ENCODE measurements around the gene HSD17B11.
A peak's percentile ranks its signal among the peaks of the same experiment; 100 is the strongest.

The HSD17B11 gene

GRCh38 chr4:87375719-87376291, 15.2 kb downstream of the HSD17B11 start:
- TF ChIP-seq CTCF (IDR thresholded peaks at IDR 0.05; ENCODE audit: low read depth, low read length) = peak; percentile 59
- H3K27me3 ChIP-seq (ENCODE audit: insufficient read depth, low read depth, severe bottlenecking) = no peaks in the 10 kb centered on the region
- H3K27ac ChIP-seq = no peak overlapping the region
- no peak overlapping the region for H3K4me3 ChIP-seq (ENCODE audit: low read depth, low read length)
- no peaks in the 10 kb centered on the region for H3K36me3 ChIP-seq
- no peaks in the 10 kb centered on the region for H3K9me3 ChIP-seq (ENCODE audit: severe bottlenecking)
- no peak for DNase-seq

GRCh38 chr4:87370068-87370467, 20.9 kb downstream of the HSD17B11 start:
- TF ChIP-seq CTCF (IDR thresholded peaks at IDR 0.05; ENCODE audit: low read depth, low read length) = no peak
- DNase-seq = no peak
- no peaks in the 10 kb centered on the region for H3K36me3 ChIP-seq
- H3K27ac ChIP-seq = no peak overlapping the region
- H3K4me3 ChIP-seq (ENCODE audit: low read depth, low read length) = no peak overlapping the region
- H3K27me3 ChIP-seq (ENCODE audit: insufficient read depth, low read depth, severe bottlenecking) = no peaks in the 10 kb centered on the region
- H3K9me3 ChIP-seq (ENCODE audit: severe bottlenecking) = no peaks in the 10 kb centered on the region

- Histone ChIP-seq H3K4me3 (ENCODE audit: low read depth, low read length) (no peak overlapping the region), H3K27ac (no peak overlapping the region), H3K36me3 (no peaks in the 10 kb centered on the region), H3K27me3 (ENCODE audit: insufficient read depth, low read depth, severe bottlenecking) (no peaks in the 10 kb centered on the region), H3K9me3 (ENCODE audit: severe bottlenecking) (no peaks in the 10 kb centered on the region)
- TF ChIP-seq CTCF (IDR thresholded peaks at IDR 0.05; ENCODE audit: low read depth, low read length) = no peak
- no peak for DNase-seq
Measured at GRCh38 chr4:87366521-87367162, 24.3 kb downstream of the HSD17B11 start.

- no peak overlapping the region for H3K27ac ChIP-seq
- no peak for DNase-seq
- no peak overlapping the region for H3K4me3 ChIP-seq (ENCODE audit: low read depth, low read length)
- no peak for TF ChIP-seq CTCF (IDR thresholded peaks at IDR 0.05; ENCODE audit: low read depth, low read length)
- H3K36me3 ChIP-seq = no peaks in the 10 kb centered on the region
- H3K27me3 ChIP-seq (ENCODE audit: insufficient read depth, low read depth, severe bottlenecking) = no peaks in the 10 kb centered on the region
- no peaks in the 10 kb centered on the region for H3K9me3 ChIP-seq (ENCODE audit: severe bottlenecking)
Measured at GRCh38 chr4:87365348-87365747, 25.6 kb downstream of the HSD17B11 start.

GRCh38 chr4:87363552-87363951, 27.4 kb downstream of the HSD17B11 start:
- Histone ChIP-seq H3K4me3 (ENCODE audit: low read depth, low read length) (no peak overlapping the region), H3K27ac (no peak overlapping the region), H3K36me3 (no peaks in the 10 kb centered on the region), H3K9me3 (ENCODE audit: severe bottlenecking) (no peaks in the 10 kb centered on the region), H3K27me3 (ENCODE audit: insufficient read depth, low read depth, severe bottlenecking) (no peaks in the 10 kb centered on the region)
- DNase-seq = no peak
- TF ChIP-seq CTCF (IDR thresholded peaks at IDR 0.05; ENCODE audit: low read depth, low read length) = no peak
